WERI-Rb-1 (cell line): ENCODE data around the gene ZNF883.

Experiments
- DNase-seq: peaks from one replicate; pipeline ENCODE4 v3.0.0-alpha.2; 2020
- H3K27ac ChIP-seq: fragments of 250-450 bp; sonication (Bioruptor Pico); 2 replicates; pipeline ENCODE4 v1.5.1; 2020; ENCODE audit warnings: mild to moderate bottlenecking, moderate library complexity
- H3K27me3 ChIP-seq: fragments of 250-450 bp; sonication (Bioruptor Pico); 2 replicates; pipeline ENCODE4 v1.5.1; 2021; ENCODE audit warnings: mild to moderate bottlenecking, low read depth, moderate library complexity; ENCODE audit not compliant: insufficient read depth, severe bottlenecking
- H3K36me3 ChIP-seq: fragments of 250-450 bp; sonication (Bioruptor Pico); 2 replicates; pipeline ENCODE4 v1.5.1; 2020; ENCODE audit warnings: mild to moderate bottlenecking, moderate library complexity
- H3K4me3 ChIP-seq: 2 replicates; pipeline ENCODE4 v1.5.1; 2011; ENCODE audit warnings: low read depth, mild to moderate bottlenecking, control low read depth, low read length
- H3K9me3 ChIP-seq: fragments of 250-450 bp; sonication (Bioruptor Pico); 2 replicates; pipeline ENCODE4 v1.5.1; 2021; ENCODE audit warnings: mild to moderate bottlenecking, moderate library complexity; ENCODE audit not compliant: severe bottlenecking
- CTCF ChIP-seq: IDR thresholded peaks from 2 replicates; pipeline ENCODE4 v1.5.1; 2011; ENCODE audit warnings: low read depth, mild to moderate bottlenecking, control low read depth, inconsistent platforms, low read length

ZNF883 gene

GRCh38 chr9:112925058-112925641, 86.8 kb downstream of the ZNF883 start:
- Histone ChIP-seq H3K9me3 (no peaks in the 10 kb centered on the region), H3K27me3 (peaks cover 3% of the 10 kb centered on the region), H3K4me3 (no peak overlapping the region), H3K36me3 (no peaks in the 10 kb centered on the region), H3K27ac (no peak overlapping the region)
- peak; percentile 45 for DNase-seq
- peak; percentile 70 for TF ChIP-seq CTCF

- H3K27ac ChIP-seq, result no peak overlapping the region
- no peaks in the 10 kb centered on the region for H3K36me3 ChIP-seq
- H3K9me3 ChIP-seq, result no peaks in the 10 kb centered on the region
- H3K27me3 ChIP-seq, result peaks cover 3% of the 10 kb centered on the region
- no peak overlapping the region for H3K4me3 ChIP-seq
- TF ChIP-seq CTCF, result peak; percentile 85
- peak; percentile 48 for DNase-seq
Measured at GRCh38 chr9:112921549-112921948, 90.4 kb downstream of the ZNF883 start.

- no peak for TF ChIP-seq CTCF
- H3K27me3 ChIP-seq, result peaks cover 3% of the 10 kb centered on the region
- no peaks in the 10 kb centered on the region for H3K9me3 ChIP-seq
- no peak for DNase-seq
- H3K36me3 ChIP-seq, result no peaks in the 10 kb centered on the region
- no peak overlapping the region for H3K4me3 ChIP-seq
- H3K27ac ChIP-seq, result no peak overlapping the region
Measured at GRCh38 chr9:112917987-112918362, 94.0 kb downstream of the ZNF883 start.

- Histone ChIP-seq H3K36me3 (no peaks in the 10 kb centered on the region), H3K4me3 (no peak overlapping the region), H3K27me3 (peaks cover 6% of the 10 kb centered on the region), H3K27ac (no peak overlapping the region), H3K9me3 (peaks cover 4% of the 10 kb centered on the region)
- no peak for TF ChIP-seq CTCF
- no peak for DNase-seq
Measured at GRCh38 chr9:112917047-112917986, 94.7 kb downstream of the ZNF883 start.

- Histone ChIP-seq H3K36me3 (no peaks in the 10 kb centered on the region), H3K27me3 (peaks cover 8% of the 10 kb centered on the region), H3K4me3 (no peak overlapping the region), H3K9me3 (peaks cover 6% of the 10 kb centered on the region), H3K27ac (no peak overlapping the region)
- TF ChIP-seq CTCF, result no peak
- DNase-seq, result no peak
Measured at GRCh38 chr9:112914524-112914923, 97.5 kb downstream of the ZNF883 start.
